Thyroid gland (tissue), 4 donors: ENCODE measurements around the gene C10orf67.
"Not testable (repeated sequence)": the region's sequence is repeated elsewhere in the genome, so short reads cannot be mapped to it uniquely, and the experiment has no call there.

Experiments used
- POLR2A ChIP-seq, 2 donors: fragments of 450-650 bp; IDR thresholded peaks; one replicate each; pipeline ENCODE4 v1.6.1; 2017; ENCODE audit warnings: antibody characterized with exemption in 2 of 2, mild to moderate bottlenecking in 2 of 2, moderate library complexity in 1 of 2
- TF ChIP-seq, protein P1 (sequence below), 6 experiments: fragments of 200-600 bp in 3 of 6; fragments of 450-650 bp in 3 of 6; sonication (generic) in 3 of 6; IDR thresholded peaks; one replicate each; pipeline ENCODE4 v1.5.1; 2016 to 2019; ENCODE audit warnings: antibody characterized with exemption in 6 of 6, mild to moderate bottlenecking in 2 of 6, inconsistent platforms in 1 of 6, moderate library complexity in 1 of 6

DNA sequence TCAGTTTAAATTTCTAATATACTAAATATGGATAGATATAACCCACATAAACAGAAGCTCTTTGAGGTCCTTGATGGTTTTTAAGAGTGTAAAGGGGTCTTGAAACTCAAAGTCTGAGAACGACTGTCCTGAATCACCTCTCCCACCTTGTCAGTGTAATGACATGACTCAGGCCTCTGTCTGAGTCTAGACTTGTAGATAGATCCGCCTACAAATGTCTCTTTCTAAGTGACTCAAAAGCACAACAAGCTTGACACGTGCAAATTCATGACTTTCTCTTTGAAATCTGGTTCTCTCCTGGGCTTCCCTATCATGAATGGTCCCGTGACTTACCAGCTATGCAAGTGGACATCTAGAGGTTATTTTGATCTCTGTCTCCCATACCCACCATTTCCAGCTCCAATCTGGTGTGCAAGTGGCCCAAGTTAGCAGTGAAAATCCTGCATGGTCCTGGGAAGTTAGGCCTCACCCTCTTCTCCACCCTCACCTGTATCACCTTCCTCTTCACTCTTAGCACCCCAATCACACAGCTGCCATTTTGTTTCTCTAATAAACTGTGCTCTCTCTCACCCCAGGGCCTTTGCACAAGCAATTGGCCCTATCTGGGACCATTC, 20.9 kb upstream of the C10orf67 start:
- not testable (repeated sequence) for TF ChIP-seq POLR2A (IDR thresholded peaks at IDR 0.05)
- TF ChIP-seq, protein P1, sequence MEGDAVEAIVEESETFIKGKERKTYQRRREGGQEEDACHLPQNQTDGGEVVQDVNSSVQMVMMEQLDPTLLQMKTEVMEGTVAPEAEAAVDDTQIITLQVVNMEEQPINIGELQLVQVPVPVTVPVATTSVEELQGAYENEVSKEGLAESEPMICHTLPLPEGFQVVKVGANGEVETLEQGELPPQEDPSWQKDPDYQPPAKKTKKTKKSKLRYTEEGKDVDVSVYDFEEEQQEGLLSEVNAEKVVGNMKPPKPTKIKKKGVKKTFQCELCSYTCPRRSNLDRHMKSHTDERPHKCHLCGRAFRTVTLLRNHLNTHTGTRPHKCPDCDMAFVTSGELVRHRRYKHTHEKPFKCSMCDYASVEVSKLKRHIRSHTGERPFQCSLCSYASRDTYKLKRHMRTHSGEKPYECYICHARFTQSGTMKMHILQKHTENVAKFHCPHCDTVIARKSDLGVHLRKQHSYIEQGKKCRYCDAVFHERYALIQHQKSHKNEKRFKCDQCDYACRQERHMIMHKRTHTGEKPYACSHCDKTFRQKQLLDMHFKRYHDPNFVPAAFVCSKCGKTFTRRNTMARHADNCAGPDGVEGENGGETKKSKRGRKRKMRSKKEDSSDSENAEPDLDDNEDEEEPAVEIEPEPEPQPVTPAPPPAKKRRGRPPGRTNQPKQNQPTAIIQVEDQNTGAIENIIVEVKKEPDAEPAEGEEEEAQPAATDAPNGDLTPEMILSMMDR (IDR thresholded peaks at IDR 0.05): not testable (repeated sequence)
